Thyroid gland (tissue), 4 donors: ENCODE data around the gene FOXI2.

Experiments
- POLR2A ChIP-seq, 2 donors: fragments of 450-650 bp; IDR thresholded peaks; one replicate each; pipeline ENCODE4 v1.6.1; 2017; ENCODE audit warnings: antibody characterized with exemption in 2 of 2, mild to moderate bottlenecking in 2 of 2, moderate library complexity in 1 of 2
- TF ChIP-seq, protein P1 (sequence below), 6 experiments: fragments of 200-600 bp in 3 of 6; fragments of 450-650 bp in 3 of 6; sonication (generic) in 3 of 6; IDR thresholded peaks; one replicate each; pipeline ENCODE4 v1.5.1; 2016 to 2019; ENCODE audit warnings: antibody characterized with exemption in 6 of 6, mild to moderate bottlenecking in 2 of 6, inconsistent platforms in 1 of 6, moderate library complexity in 1 of 6

DNA sequence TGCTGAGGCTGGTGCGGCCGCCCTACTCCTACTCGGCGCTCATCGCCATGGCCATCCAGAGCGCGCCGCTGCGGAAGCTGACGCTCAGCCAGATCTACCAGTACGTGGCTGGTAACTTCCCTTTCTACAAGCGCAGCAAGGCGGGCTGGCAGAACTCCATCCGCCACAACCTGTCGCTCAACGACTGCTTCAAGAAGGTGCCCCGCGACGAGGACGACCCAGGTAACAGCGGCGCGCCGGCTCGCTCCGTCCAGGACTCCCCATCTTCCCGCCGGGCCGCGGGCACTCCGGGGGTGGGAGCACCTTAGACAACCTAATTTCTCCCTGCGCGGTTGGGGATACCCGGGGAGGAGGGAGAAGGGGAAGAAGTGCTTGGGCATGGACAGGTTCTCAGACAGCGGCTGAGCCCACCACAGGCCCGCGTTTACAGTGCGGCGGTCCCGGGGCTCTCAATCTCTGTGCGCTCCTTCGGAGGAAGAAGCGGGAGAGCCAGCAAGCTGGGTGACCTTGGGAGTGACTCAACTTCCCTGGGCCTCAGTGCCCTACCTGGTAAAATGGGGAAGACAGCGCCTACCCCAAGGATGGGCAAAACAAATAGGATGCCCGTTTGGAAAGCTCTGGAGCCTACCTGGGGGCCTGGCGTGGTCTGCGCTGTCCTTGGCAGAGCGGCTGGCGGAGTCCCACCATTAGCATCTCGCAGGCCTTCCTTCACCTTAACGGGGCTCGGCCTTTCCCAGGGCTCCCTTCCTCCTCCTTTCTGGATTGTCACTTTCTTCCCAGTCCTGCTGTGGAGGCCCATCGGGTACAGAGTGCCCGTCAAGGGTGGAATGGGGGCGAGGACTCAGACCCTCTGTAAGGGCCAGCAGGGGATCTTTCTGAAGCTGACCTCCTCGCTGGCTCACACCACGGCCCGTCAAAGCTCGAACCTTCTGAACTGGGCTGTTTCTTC lies 852 bp downstream of the FOXI2 start:
- TF ChIP-seq, protein P1, sequence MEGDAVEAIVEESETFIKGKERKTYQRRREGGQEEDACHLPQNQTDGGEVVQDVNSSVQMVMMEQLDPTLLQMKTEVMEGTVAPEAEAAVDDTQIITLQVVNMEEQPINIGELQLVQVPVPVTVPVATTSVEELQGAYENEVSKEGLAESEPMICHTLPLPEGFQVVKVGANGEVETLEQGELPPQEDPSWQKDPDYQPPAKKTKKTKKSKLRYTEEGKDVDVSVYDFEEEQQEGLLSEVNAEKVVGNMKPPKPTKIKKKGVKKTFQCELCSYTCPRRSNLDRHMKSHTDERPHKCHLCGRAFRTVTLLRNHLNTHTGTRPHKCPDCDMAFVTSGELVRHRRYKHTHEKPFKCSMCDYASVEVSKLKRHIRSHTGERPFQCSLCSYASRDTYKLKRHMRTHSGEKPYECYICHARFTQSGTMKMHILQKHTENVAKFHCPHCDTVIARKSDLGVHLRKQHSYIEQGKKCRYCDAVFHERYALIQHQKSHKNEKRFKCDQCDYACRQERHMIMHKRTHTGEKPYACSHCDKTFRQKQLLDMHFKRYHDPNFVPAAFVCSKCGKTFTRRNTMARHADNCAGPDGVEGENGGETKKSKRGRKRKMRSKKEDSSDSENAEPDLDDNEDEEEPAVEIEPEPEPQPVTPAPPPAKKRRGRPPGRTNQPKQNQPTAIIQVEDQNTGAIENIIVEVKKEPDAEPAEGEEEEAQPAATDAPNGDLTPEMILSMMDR (IDR thresholded peaks at IDR 0.05), result no peak
- TF ChIP-seq POLR2A (IDR thresholded peaks at IDR 0.05), result no peak
